Measurements from ENCODE around the gene FBXO34. TPM values are rescaled to one million over a fixed set of nuclear protein-coding genes. Genes with fewer than 3 reads are reported as not detected.

Gene FBXO34
- total RNA-seq, 1 donor from 2014 or later, result 17.1 TPM

DNA sequence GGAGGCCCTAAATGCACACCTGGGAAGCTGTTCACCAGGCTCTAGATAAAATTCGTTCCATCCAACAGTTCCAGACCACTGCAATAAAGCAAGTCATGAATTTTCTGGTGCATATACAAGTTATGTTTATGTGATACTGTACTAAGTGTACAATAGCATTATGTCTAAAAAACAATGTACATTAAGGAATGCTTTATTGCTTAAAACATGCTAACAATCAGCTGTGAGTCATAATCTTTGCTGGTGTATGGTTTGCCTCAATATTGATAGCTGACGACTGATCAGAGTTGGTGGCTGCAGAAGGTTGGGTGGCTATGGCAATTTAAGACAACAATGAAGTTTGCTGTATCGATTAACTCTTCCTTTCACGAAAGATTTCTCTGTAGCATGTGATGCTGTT is 88.1 kb downstream of the FBXO34 start:
- H3K27ac Mint-ChIP-seq (ENCODE audit: unreplicated experiment), result no peak overlapping the region
- no peaks in the 10 kb centered on the region for H3K9me3 Mint-ChIP-seq
- no peaks in the 10 kb centered on the region for H3K27me3 Mint-ChIP-seq (ENCODE audit: low read depth)
- DNase-seq (ENCODE audit: low read depth, low spot score), result no peak
- H3K4me3 Mint-ChIP-seq, result no peak overlapping the region
- no peaks in the 10 kb centered on the region for H3K4me1 Mint-ChIP-seq
- H3K36me3 Mint-ChIP-seq (ENCODE audit: low read depth), result peaks cover 6% of the 10 kb centered on the region
- TF ChIP-seq CTCF (conservative IDR thresholded peaks at IDR 0.05), result no peak

GRCh38 chr14:55361190-55361589 is 90.0 kb downstream of the FBXO34 start:
- H3K4me1 Mint-ChIP-seq, result no peaks in the 10 kb centered on the region
- H3K36me3 Mint-ChIP-seq (ENCODE audit: low read depth), result peaks cover 10% of the 10 kb centered on the region
- H3K4me3 Mint-ChIP-seq, result no peak overlapping the region
- no peak for TF ChIP-seq CTCF (conservative IDR thresholded peaks at IDR 0.05)
- DNase-seq (ENCODE audit: low read depth, low spot score), result no peak
- no peaks in the 10 kb centered on the region for H3K9me3 Mint-ChIP-seq
- H3K27me3 Mint-ChIP-seq (ENCODE audit: low read depth), result no peaks in the 10 kb centered on the region
- no peak overlapping the region for H3K27ac Mint-ChIP-seq (ENCODE audit: unreplicated experiment)

- DNase-seq (ENCODE audit: low read depth, low spot score), result no peak
- no peak overlapping the region for H3K4me3 Mint-ChIP-seq
- TF ChIP-seq CTCF (conservative IDR thresholded peaks at IDR 0.05), result no peak
- no peaks in the 10 kb centered on the region for H3K9me3 Mint-ChIP-seq
- H3K36me3 Mint-ChIP-seq (ENCODE audit: low read depth), result peaks cover 17% of the 10 kb centered on the region
- H3K27me3 Mint-ChIP-seq (ENCODE audit: low read depth), result no peaks in the 10 kb centered on the region
- H3K27ac Mint-ChIP-seq (ENCODE audit: unreplicated experiment), result no peak overlapping the region
- H3K4me1 Mint-ChIP-seq, result no peaks in the 10 kb centered on the region
Observed at GRCh38 chr14:55366271-55366670, 95.0 kb downstream of the FBXO34 start.

DNA sequence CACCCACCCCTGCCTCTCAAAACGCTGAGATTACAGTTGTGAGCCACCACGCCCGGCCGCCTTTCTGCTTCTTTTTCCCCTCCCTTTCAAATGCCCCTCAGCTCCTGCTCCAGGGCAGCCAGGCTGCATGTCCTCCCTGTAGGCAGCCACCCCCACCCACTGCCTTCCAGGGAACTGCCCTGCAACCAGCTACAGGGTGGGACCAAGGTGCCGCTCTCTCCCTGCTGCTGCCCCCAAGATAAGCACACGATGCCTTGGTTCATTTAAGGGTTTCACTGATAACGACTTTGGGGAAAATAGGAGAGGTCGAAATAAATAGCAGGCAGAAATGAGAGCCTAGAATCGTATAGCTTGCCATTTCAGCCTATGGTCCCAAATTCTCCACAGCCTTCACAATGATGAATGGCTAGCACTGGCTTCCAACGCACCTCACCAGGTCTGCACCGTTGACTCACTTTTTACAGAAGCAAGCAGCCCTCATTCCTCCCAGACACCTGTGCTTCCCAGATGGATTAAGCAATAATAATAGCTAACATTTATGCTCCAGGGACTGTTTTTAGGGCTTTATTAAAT is 99.7 kb downstream of the FBXO34 start:
- no peak for DNase-seq (ENCODE audit: low read depth, low spot score)
- TF ChIP-seq CTCF (conservative IDR thresholded peaks at IDR 0.05), result no peak
- Mint-ChIP-seq H3K27me3 (ENCODE audit: low read depth) (no peaks in the 10 kb centered on the region), H3K36me3 (ENCODE audit: low read depth) (peaks cover 8% of the 10 kb centered on the region), H3K27ac (ENCODE audit: unreplicated experiment) (no peak overlapping the region), H3K4me3 (no peak overlapping the region), H3K9me3 (no peaks in the 10 kb centered on the region), H3K4me1 (no peaks in the 10 kb centered on the region)

GRCh38 chr14:55372423-55372822 is 101.2 kb downstream of the FBXO34 start:
- peak overlapping the region; percentile 63 for H3K27ac Mint-ChIP-seq (ENCODE audit: unreplicated experiment)
- H3K4me1 Mint-ChIP-seq, result no peaks in the 10 kb centered on the region
- no peak overlapping the region for H3K4me3 Mint-ChIP-seq
- TF ChIP-seq CTCF (conservative IDR thresholded peaks at IDR 0.05), result no peak
- peaks cover 9% of the 10 kb centered on the region for H3K36me3 Mint-ChIP-seq (ENCODE audit: low read depth)
- H3K27me3 Mint-ChIP-seq (ENCODE audit: low read depth), result no peaks in the 10 kb centered on the region
- H3K9me3 Mint-ChIP-seq, result no peaks in the 10 kb centered on the region
- no peak for DNase-seq (ENCODE audit: low read depth, low spot score)

All from neural crest cell (in vitro differentiated cells).